Trophoblast cell (in vitro differentiated cells and primary cell): ENCODE measurements around the gene GUCY1B1.
A peak's percentile ranks its signal among the peaks of the same experiment; 100 is the strongest.

Source experiments
- DNase-seq, 2 donors: peaks; one replicate each; pipeline ENCODE4 v3.0.0-alpha.2; 2016
- H2AFZ ChIP-seq: 2 replicates; pipeline ENCODE4 v1.6.1; 2013; ENCODE audit warnings: low read length, moderate library complexity, mild to moderate bottlenecking; ENCODE audit not compliant: insufficient read depth, poor library complexity
- H2AK5ac ChIP-seq: 2 replicates; pipeline ENCODE4 v1.6.1; 2013; ENCODE audit warnings: mild to moderate bottlenecking, low read length
- H2BK120ac ChIP-seq: 2 replicates; pipeline ENCODE4 v1.6.1; 2013; ENCODE audit warnings: low read length, mild to moderate bottlenecking, moderate library complexity; ENCODE audit not compliant: insufficient read depth, poor library complexity
- H2BK12ac ChIP-seq: 2 replicates; pipeline ENCODE4 v1.6.1; 2013; ENCODE audit warnings: mild to moderate bottlenecking, low read length, moderate library complexity
- H2BK5ac ChIP-seq: 2 replicates; pipeline ENCODE4 v1.6.1; 2013; ENCODE audit warnings: low read length, low read depth, moderate library complexity, mild to moderate bottlenecking; ENCODE audit not compliant: poor library complexity
- H3K14ac ChIP-seq: 2 replicates; pipeline ENCODE4 v1.6.1; 2013; ENCODE audit warnings: mild to moderate bottlenecking, low read length
- H3K18ac ChIP-seq: 2 replicates; pipeline ENCODE4 v1.6.1; 2013; ENCODE audit warnings: mild to moderate bottlenecking, low read length
- H3K23ac ChIP-seq: 2 replicates; pipeline ENCODE4 v1.6.1; 2013; ENCODE audit warnings: low read length
- H3K27ac ChIP-seq: 2 replicates; pipeline ENCODE4 v1.5.1; 2013; ENCODE audit warnings: low read depth, mild to moderate bottlenecking, inconsistent platforms, low read length, moderate library complexity
- H3K27me3 ChIP-seq: 2 replicates; pipeline ENCODE4 v1.6.1; 2013; ENCODE audit warnings: inconsistent platforms, mild to moderate bottlenecking, low read length, moderate library complexity; ENCODE audit not compliant: insufficient read depth
- H3K36me3 ChIP-seq, 2 experiments: 1 replicate in 1 of 2; 2 replicates in 1 of 2; pipeline ENCODE4 v1.6.1; 2013; ENCODE audit warnings: low read length in 2 of 2, mild to moderate bottlenecking in 2 of 2, moderate library complexity in 1 of 2; ENCODE audit not compliant: insufficient read depth in 2 of 2, control insufficient read depth in 1 of 2
- H3K4ac ChIP-seq: 2 replicates; pipeline ENCODE4 v1.6.1; 2013; ENCODE audit warnings: low read depth, mild to moderate bottlenecking, low read length, moderate library complexity
- H3K4me1 ChIP-seq, 2 experiments: 1 replicate in 1 of 2; 2 replicates in 1 of 2; pipeline ENCODE4 v1.6.1; 2013; ENCODE audit warnings: low read length in 2 of 2, mild to moderate bottlenecking in 2 of 2, moderate library complexity in 1 of 2; ENCODE audit not compliant: insufficient read depth in 2 of 2, control insufficient read depth in 1 of 2
- H3K4me2 ChIP-seq: 2 replicates; pipeline ENCODE4 v1.6.1; 2013; ENCODE audit warnings: inconsistent platforms, mild to moderate bottlenecking, low read length, moderate library complexity
- H3K4me3 ChIP-seq: 2 replicates; pipeline ENCODE4 v1.5.1; 2013; ENCODE audit warnings: mild to moderate bottlenecking, low read depth, low read length, inconsistent platforms
- H3K79me1 ChIP-seq: one replicate; pipeline ENCODE4 v1.6.1; 2013; ENCODE audit warnings: low read length
- H3K79me2 ChIP-seq: 2 replicates; pipeline ENCODE4 v1.6.1; 2013; ENCODE audit warnings: low read length, mild to moderate bottlenecking; ENCODE audit not compliant: control insufficient read depth, insufficient read depth, poor library complexity
- H3K9ac ChIP-seq: 2 replicates; pipeline ENCODE4 v1.6.1; 2013; ENCODE audit warnings: mild to moderate bottlenecking, low read length
- H3K9me3 ChIP-seq: 2 replicates; pipeline ENCODE4 v1.6.1; 2013; ENCODE audit warnings: low read depth, mild to moderate bottlenecking, control low read depth, inconsistent platforms, low read length; ENCODE audit not compliant: insufficient read depth
- H4K12ac ChIP-seq: 2 replicates; pipeline ENCODE4 v1.6.1; 2013; ENCODE audit warnings: low read depth, mild to moderate bottlenecking, low read length, moderate library complexity
- H4K8ac ChIP-seq: 2 replicates; pipeline ENCODE4 v1.6.1; 2013; ENCODE audit warnings: low read depth, mild to moderate bottlenecking, low read length, moderate library complexity
- H4K91ac ChIP-seq: one replicate; pipeline ENCODE4 v1.6.1; 2013; ENCODE audit warnings: low read depth, mild to moderate bottlenecking, low read length, moderate library complexity
- WGBS: extraction: QIAGEN DNeasy Blood & Tissue Kit; methylation state at CpG from one replicate; pipeline ENCODE4 v1.1.7; 2013; ENCODE audit warnings: missing lambda C conversion rate; ENCODE audit not compliant: insufficient read length, insufficient coverage; ENCODE audit errors: extremely low coverage; 5-methylcytosine and 5-hydroxymethylcytosine counted together

GUCY1B1 gene

DNA sequence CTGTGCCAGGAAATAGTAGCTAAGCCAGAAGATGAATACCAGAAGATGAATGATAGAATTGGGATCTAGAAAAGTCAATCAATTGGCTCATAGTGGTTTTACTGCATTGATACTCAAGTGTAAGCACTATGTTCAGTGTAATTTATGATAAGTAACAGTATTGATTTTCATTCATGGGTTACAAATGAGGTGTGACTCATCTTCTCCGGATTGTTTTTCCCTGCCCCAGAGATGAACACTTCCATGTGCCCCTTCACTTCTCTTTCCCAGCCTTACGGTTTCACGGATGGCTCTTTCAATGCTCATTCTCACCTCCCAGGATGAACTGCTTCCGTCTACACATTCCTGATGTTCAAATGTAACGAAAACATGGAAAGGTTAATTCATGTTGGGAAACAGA, 9.8 kb upstream of the GUCY1B1 start:
- Histone ChIP-seq H3K4me2 (no peak overlapping the region), H2AK5ac (no peak overlapping the region), H3K9me3 (no peaks in the 10 kb centered on the region), H3K14ac (no peak overlapping the region), H3K9ac (no peak overlapping the region), H3K4me1 (no peaks in the 10 kb centered on the region), H2AFZ (no peak overlapping the region), H3K4me3 (no peak overlapping the region), H3K79me1 (no peaks in the 10 kb centered on the region), H2BK12ac (no peak overlapping the region), H4K8ac (no peak overlapping the region), H3K4ac (no peak overlapping the region), H3K36me3 (no peaks in the 10 kb centered on the region), H3K27ac (no peak overlapping the region), H2BK120ac (no peak overlapping the region), H3K79me2 (no peaks in the 10 kb centered on the region), H3K23ac (no peak overlapping the region), H3K18ac (no peak overlapping the region), H3K27me3 (no peaks in the 10 kb centered on the region), H4K91ac (no peak overlapping the region), H2BK5ac (no peak overlapping the region), H4K12ac (no peak overlapping the region)
- no CpG with 5 or more reads among the region's 5 CpGs for WGBS
- no peak for DNase-seq

DNA sequence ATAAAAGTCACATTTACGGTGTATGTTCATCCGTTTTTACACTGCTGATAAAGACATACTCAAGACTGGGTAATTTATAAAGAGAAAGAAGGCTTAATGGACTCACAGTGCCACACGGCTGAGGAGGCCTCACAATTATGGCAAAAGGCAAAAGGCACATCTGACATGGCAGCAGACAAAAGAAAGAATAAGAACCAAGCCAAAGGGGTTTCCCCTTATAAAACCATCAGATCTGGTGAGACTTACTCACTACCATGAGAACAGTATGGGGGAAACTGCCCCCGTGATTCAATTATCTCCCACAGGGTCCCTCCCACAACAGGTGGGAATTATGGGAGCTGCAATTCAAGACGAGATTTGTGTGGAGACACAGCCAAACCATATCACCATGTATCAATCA, 7.3 kb upstream of the GUCY1B1 start:
- H3K4me3 ChIP-seq, result no peak overlapping the region
- no peak overlapping the region for H3K14ac ChIP-seq
- H3K79me2 ChIP-seq, result no peaks in the 10 kb centered on the region
- no peak overlapping the region for H2BK12ac ChIP-seq
- H2AK5ac ChIP-seq, result no peak overlapping the region
- H2AFZ ChIP-seq, result no peak overlapping the region
- WGBS, result no CpG with 5 or more reads among the region's 5 CpGs
- H3K79me1 ChIP-seq, result no peaks in the 10 kb centered on the region
- no peaks in the 10 kb centered on the region for H3K36me3 ChIP-seq
- H3K4me1 ChIP-seq, result no peaks in the 10 kb centered on the region
- no peak overlapping the region for H4K91ac ChIP-seq
- no peak overlapping the region for H3K4ac ChIP-seq
- H4K8ac ChIP-seq, result no peak overlapping the region
- H3K9me3 ChIP-seq, result no peaks in the 10 kb centered on the region
- H3K4me2 ChIP-seq, result no peak overlapping the region
- no peak overlapping the region for H4K12ac ChIP-seq
- H3K27me3 ChIP-seq, result no peaks in the 10 kb centered on the region
- no peak for DNase-seq
- H3K9ac ChIP-seq, result no peak overlapping the region
- H3K23ac ChIP-seq, result no peak overlapping the region
- H2BK5ac ChIP-seq, result no peak overlapping the region
- H2BK120ac ChIP-seq, result no peak overlapping the region
- no peak overlapping the region for H3K27ac ChIP-seq
- H3K18ac ChIP-seq, result no peak overlapping the region

DNA sequence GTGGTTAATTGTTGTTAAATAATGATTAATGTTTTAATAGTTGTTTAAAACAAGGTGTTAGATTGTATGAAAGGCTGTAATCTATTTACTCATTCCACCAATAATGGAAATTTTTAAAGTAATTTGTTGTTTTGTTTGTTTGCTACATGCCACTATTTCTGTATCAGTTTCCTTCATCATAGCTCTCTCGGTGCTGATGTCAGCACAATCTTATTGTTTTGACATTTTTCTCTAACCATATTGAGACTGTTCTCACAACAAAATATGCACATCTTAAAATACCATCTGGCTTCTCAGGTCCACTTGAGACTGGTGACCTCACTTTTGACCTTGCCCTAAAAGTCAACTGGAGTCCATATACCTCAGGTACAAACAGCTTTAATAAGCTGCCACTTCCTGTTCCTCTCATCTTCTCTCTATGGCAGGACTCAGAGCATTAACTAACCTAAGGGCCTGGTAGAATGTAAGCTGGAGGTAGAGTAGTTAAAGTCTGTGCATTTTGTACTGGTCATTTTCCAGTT, 1.0 kb upstream of the GUCY1B1 start:
- Histone ChIP-seq H2BK5ac (no peak overlapping the region), H3K14ac (no peak overlapping the region), H3K18ac (no peak overlapping the region), H3K36me3 (no peaks in the 10 kb centered on the region), H3K23ac (no peak overlapping the region), H4K91ac (no peak overlapping the region), H4K8ac (no peak overlapping the region), H3K4ac (no peak overlapping the region), H2BK12ac (no peak overlapping the region), H2BK120ac (no peak overlapping the region), H3K27ac (no peak overlapping the region), H3K9me3 (no peaks in the 10 kb centered on the region), H3K4me3 (no peak overlapping the region), H3K79me1 (peaks cover 3% of the 10 kb centered on the region), H2AFZ (no peak overlapping the region), H4K12ac (no peak overlapping the region), H2AK5ac (no peak overlapping the region), H3K79me2 (no peaks in the 10 kb centered on the region), H3K4me2 (no peak overlapping the region), H3K27me3 (peaks cover 2% of the 10 kb centered on the region), H3K9ac (no peak overlapping the region), H3K4me1 (peaks cover 2 to 6% of the 10 kb centered on the region in 2 experiments)
- DNase-seq, result no peak
- WGBS, result no CpG with 5 or more reads among the region's 1 CpG

DNA sequence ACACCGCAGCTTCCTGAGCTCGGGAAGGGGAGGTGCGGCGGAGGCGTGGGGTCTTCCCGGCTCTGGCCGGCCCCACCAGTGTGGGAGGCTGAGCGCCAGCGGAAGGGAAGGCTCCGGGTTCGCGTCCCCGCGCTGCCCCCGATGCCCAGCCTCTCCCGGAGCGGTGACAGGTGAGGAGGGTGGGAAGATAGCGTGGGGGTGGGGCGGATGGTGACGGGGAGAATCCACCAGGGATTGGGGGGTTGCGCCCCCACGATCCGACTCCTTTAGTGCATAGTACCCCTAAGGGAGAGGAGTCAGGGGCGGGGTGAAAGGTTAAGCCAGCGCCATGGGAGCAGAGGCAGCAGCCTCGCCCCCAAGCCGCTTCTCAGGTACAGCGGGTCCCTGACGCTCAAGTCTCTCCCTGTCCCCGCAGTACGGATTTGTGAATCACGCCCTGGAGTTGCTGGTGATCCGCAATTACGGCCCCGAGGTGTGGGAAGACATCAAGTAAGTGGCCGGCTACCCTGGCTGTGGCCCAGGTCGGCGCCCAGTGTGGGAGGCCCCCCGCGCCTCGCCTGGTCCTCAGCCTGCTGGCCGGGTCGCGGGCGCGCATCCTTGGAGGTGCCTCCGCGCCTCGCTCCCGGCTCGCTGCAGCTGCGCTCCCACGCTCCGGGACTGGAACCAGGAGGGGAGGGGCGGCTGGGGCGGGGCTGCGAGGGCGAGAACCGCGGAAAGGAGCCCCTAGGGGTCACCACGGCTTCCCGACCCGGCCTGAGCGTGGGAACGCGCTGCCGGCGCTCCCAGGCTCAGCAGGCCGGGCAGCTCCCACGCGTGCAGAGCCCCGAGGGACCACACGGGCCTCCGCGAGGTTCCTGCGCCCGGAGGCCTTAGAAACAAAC, 791 bp downstream of the GUCY1B1 start:
- no peak overlapping the region for H4K12ac ChIP-seq
- no peak overlapping the region for H3K23ac ChIP-seq
- peaks cover 2 to 6% of the 10 kb centered on the region in 2 experiments for H3K4me1 ChIP-seq
- peak overlapping the region; percentile 93 for H3K4me2 ChIP-seq
- no peak overlapping the region for H4K91ac ChIP-seq
- no peak overlapping the region for H2BK12ac ChIP-seq
- H2AFZ ChIP-seq, result peak overlapping the region; percentile 56
- no peak overlapping the region for H2BK120ac ChIP-seq
- no peaks in the 10 kb centered on the region for H3K9me3 ChIP-seq
- H2BK5ac ChIP-seq, result no peak overlapping the region
- peak overlapping the region; percentile 64 for H4K8ac ChIP-seq
- H3K79me2 ChIP-seq, result no peaks in the 10 kb centered on the region
- H2AK5ac ChIP-seq, result no peak overlapping the region
- H3K79me1 ChIP-seq, result peaks cover 3% of the 10 kb centered on the region
- H3K36me3 ChIP-seq, result no peaks in the 10 kb centered on the region
- WGBS, result no CpG with 5 or more reads among the region's 77 CpGs
- H3K4ac ChIP-seq, result no peak overlapping the region
- no peak overlapping the region for H3K14ac ChIP-seq
- H3K4me3 ChIP-seq, result peak overlapping the region; percentile 73
- no peak overlapping the region for H3K9ac ChIP-seq
- no peak overlapping the region for H3K27ac ChIP-seq
- H3K18ac ChIP-seq, result no peak overlapping the region
- peaks cover 2% of the 10 kb centered on the region for H3K27me3 ChIP-seq
- peak in 1 of 2 donors; percentile 18 for DNase-seq
